Keratinocyte (primary cell): ENCODE results near the gene DGKE. TPM values are rescaled to one million over a fixed set of nuclear protein-coding genes. Genes with fewer than 3 reads are reported as not detected.

ENCODE experiments used
- DNase-seq: peaks from one replicate; pipeline ENCODE4 v3.0.0-alpha.2; 2011; ENCODE audit warnings: low read depth, missing footprints, low spot score
- FAIRE-seq: peaks from 2 replicates; lab custom pipeline; 2011; peaks lifted over from hg19 to GRCh38; lab: Jason Lieb, UNC
- H2AFZ ChIP-seq: 2 replicates; pipeline ENCODE4 v1.6.0; 2012; ENCODE audit warnings: low read length, control low read depth, inconsistent platforms; ENCODE audit not compliant: control insufficient read depth
- H3K27ac ChIP-seq: 2 replicates; pipeline ENCODE4 v1.5.1; 2011; ENCODE audit warnings: low read length; ENCODE audit not compliant: control insufficient read depth, insufficient read depth
- H3K27me3 ChIP-seq: 3 replicates; pipeline ENCODE4 v1.6.0; 2011; ENCODE audit warnings: low read length; ENCODE audit not compliant: control insufficient read depth, insufficient read depth; ENCODE audit errors: extremely low read depth
- H3K36me3 ChIP-seq, 2 experiments: 2 replicates in 1 of 2; 3 replicates in 1 of 2; pipeline ENCODE4 v1.5.1; 2011; ENCODE audit warnings: low read length in 2 of 2, mild to moderate bottlenecking in 1 of 2; ENCODE audit not compliant: control insufficient read depth in 2 of 2, insufficient read depth in 2 of 2; ENCODE audit errors: extremely low read depth in 1 of 2
- H3K4me1 ChIP-seq: 3 replicates; pipeline ENCODE4 v1.5.1; 2011; ENCODE audit warnings: low read length; ENCODE audit not compliant: control insufficient read depth, insufficient read depth; ENCODE audit errors: extremely low read depth
- H3K4me2 ChIP-seq: 3 replicates; pipeline ENCODE4 v1.6.0; 2011; ENCODE audit warnings: low read depth, low read length; ENCODE audit not compliant: control insufficient read depth, insufficient read depth; ENCODE audit errors: extremely low read depth
- H3K4me3 ChIP-seq, 3 experiments: fragments of 200-600 bp in 1 of 3; sonication (generic) in 1 of 3; 2 replicates in 2 of 3; 3 replicates in 1 of 3; pipeline ENCODE4 v1.5.1; 2011 to 2016; ENCODE audit warnings: low read length in 3 of 3, mild to moderate bottlenecking in 3 of 3, control low read depth in 2 of 3, inconsistent platforms in 1 of 3, low read depth in 1 of 3, mixed read lengths in 1 of 3, mixed run types in 1 of 3, moderate library complexity in 1 of 3; ENCODE audit not compliant: control insufficient read depth in 2 of 3, insufficient read depth in 2 of 3; ENCODE audit errors: extremely low read depth in 1 of 3
- H3K79me2 ChIP-seq: 2 replicates; pipeline ENCODE4 v1.6.0; 2012; ENCODE audit warnings: low read length; ENCODE audit not compliant: control insufficient read depth, insufficient read depth
- H3K9ac ChIP-seq: 3 replicates; pipeline ENCODE4 v1.6.0; 2011; ENCODE audit warnings: low read length; ENCODE audit not compliant: control insufficient read depth, insufficient read depth; ENCODE audit errors: extremely low read depth
- H3K9me1 ChIP-seq: 3 replicates; pipeline ENCODE4 v1.6.0; 2011; ENCODE audit warnings: low read length; ENCODE audit not compliant: control insufficient read depth, insufficient read depth; ENCODE audit errors: extremely low read depth
- H3K9me3 ChIP-seq: 2 replicates; pipeline ENCODE4 v1.5.1; 2012; ENCODE audit warnings: low read depth, low read length; ENCODE audit not compliant: control insufficient read depth
- H4K20me1 ChIP-seq: 3 replicates; pipeline ENCODE4 v1.6.0; 2011; ENCODE audit warnings: low read length; ENCODE audit not compliant: control insufficient read depth, insufficient read depth; ENCODE audit errors: extremely low read depth
- EZH2 ChIP-seq: IDR thresholded peaks from one replicate; pipeline ENCODE4 v1.6.1; 2012; ENCODE audit warnings: inconsistent platforms, mild to moderate bottlenecking, low read length, moderate library complexity
- dilution Hi-C: fragments of 300-500 bp; cut with MboI; formaldehyde crosslinking; loops from one replicate; pipeline ENCODE4 v1.7.0; 2020; ENCODE audit warnings: low sequenced_read_pairs; ENCODE audit not compliant: extremely low pct_ligation_motif_present
- polyA plus RNA-seq, 5 experiments: library from polyadenylated mRNA; depleted of rRNA in 3 of 5; stranded (reverse) in 3 of 5; stranded (forward) in 1 of 5; unstranded in 1 of 5; fragments of >200 nt; gene quantifications; 1 replicate in 1 of 5; 2 replicates in 3 of 5; 3 replicates in 1 of 5; pipeline versions ENCODE4 v1.2.1 to v1.2.3, GENCODE V29; 2011 to 2012; ENCODE audit warnings: missing spikeins in 2 of 5, low read depth in 1 of 5, low replicate concordance in 1 of 5
- TF ChIP-seq, protein P1 (sequence below), 3 experiments: IDR thresholded peaks in 1 of 3; conservative IDR thresholded peaks in 1 of 3; optimal IDR thresholded peaks in 1 of 3; 2 replicates in 2 of 3; 3 replicates in 1 of 3; pipeline versions ENCODE3 to v1.5.1; 2011; ENCODE audit warnings: low read length in 3 of 3, mild to moderate bottlenecking in 3 of 3, moderate library complexity in 2 of 3, control low read depth in 1 of 3, inconsistent platforms in 1 of 3; ENCODE audit not compliant: insufficient read depth in 2 of 3; ENCODE audit errors: extremely low read depth in 1 of 3

Gene DGKE
- polyA plus RNA-seq, 1 donor (not counting 4 experiments of a cell fraction or from before 2014, with no cell fraction given), result 4.7 TPM

DNA sequence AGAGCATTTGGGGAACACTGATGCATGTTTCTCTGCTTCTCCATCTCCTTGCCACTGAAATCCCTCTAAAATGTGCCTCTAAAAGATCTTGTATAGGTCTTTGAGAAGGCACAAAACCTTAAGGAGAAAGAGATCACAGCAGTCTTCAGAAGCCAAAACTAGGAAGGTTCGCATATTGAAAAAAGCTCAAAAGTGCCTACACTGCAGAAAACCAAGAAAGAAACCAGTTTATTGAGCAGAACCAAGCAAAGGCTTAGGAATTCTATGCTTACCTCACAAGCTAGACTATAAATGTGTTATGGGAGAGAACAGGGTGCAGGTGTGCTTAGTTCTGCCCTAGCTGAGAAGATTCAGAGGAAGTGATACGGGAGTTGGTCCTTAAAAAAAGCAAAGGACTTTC, 16.6 kb downstream of the DGKE start:
- no peaks in the 10 kb centered on the region for H3K9me3 ChIP-seq
- no peak overlapping the region for H3K4me2 ChIP-seq
- no peak overlapping the region for H3K27ac ChIP-seq
- TF ChIP-seq EZH2, result no peak
- TF ChIP-seq, protein P1, sequence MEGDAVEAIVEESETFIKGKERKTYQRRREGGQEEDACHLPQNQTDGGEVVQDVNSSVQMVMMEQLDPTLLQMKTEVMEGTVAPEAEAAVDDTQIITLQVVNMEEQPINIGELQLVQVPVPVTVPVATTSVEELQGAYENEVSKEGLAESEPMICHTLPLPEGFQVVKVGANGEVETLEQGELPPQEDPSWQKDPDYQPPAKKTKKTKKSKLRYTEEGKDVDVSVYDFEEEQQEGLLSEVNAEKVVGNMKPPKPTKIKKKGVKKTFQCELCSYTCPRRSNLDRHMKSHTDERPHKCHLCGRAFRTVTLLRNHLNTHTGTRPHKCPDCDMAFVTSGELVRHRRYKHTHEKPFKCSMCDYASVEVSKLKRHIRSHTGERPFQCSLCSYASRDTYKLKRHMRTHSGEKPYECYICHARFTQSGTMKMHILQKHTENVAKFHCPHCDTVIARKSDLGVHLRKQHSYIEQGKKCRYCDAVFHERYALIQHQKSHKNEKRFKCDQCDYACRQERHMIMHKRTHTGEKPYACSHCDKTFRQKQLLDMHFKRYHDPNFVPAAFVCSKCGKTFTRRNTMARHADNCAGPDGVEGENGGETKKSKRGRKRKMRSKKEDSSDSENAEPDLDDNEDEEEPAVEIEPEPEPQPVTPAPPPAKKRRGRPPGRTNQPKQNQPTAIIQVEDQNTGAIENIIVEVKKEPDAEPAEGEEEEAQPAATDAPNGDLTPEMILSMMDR (optimal IDR thresholded peaks at IDR 0.05 in 1 of 3, IDR thresholded peaks at IDR 0.05 in 1 of 3, conservative IDR thresholded peaks at IDR 0.05 in 1 of 3; ENCODE audit: extremely low read depth in 1 of 3, insufficient read depth in 2 of 3, low read length in 3 of 3), result no peak
- no peaks in the 10 kb centered on the region for H3K4me1 ChIP-seq
- H3K36me3 ChIP-seq, result peaks cover 3 to 6% of the 10 kb centered on the region in 2 experiments
- H3K4me3 ChIP-seq, result no peak overlapping the region
- FAIRE-seq (no peak), DNase-seq (no peak)
- no peaks in the 10 kb centered on the region for H4K20me1 ChIP-seq
- no peaks in the 10 kb centered on the region for H3K79me2 ChIP-seq
- H3K9me1 ChIP-seq, result no peaks in the 10 kb centered on the region
- no peaks in the 10 kb centered on the region for H3K27me3 ChIP-seq
- H2AFZ ChIP-seq, result no peak overlapping the region
- no peak overlapping the region for H3K9ac ChIP-seq
- dilution Hi-C loops, result no loop called here

DNA sequence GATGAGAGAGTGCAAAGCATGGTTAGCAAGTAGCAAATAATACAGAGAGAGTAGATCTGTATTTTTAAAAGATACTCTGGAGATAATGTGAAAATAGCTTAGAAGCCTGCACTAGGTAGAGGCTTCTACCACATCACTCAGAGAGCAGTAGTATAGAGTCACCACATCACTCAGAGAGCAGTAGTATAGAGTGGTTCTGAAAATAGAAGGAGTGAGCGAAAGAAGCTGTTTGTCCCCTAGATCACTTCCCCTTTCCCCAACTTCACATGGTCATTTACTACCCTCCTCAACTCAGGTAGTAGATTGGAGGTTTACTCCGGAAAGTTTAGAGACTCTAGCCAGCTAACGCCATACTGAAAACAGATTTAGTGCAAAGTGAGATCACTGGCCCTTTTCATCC, 17.1 kb downstream of the DGKE start:
- H2AFZ ChIP-seq, result no peak overlapping the region
- peaks cover 3 to 6% of the 10 kb centered on the region in 2 experiments for H3K36me3 ChIP-seq
- H3K9me3 ChIP-seq, result no peaks in the 10 kb centered on the region
- no peak overlapping the region for H3K4me3 ChIP-seq
- no peak overlapping the region for H3K4me2 ChIP-seq
- H4K20me1 ChIP-seq, result no peaks in the 10 kb centered on the region
- FAIRE-seq (no peak), DNase-seq (no peak)
- no peaks in the 10 kb centered on the region for H3K79me2 ChIP-seq
- no peaks in the 10 kb centered on the region for H3K4me1 ChIP-seq
- H3K9me1 ChIP-seq, result no peaks in the 10 kb centered on the region
- no peaks in the 10 kb centered on the region for H3K27me3 ChIP-seq
- TF ChIP-seq EZH2, result no peak
- dilution Hi-C loops, result no loop called here
- no peak overlapping the region for H3K9ac ChIP-seq
- H3K27ac ChIP-seq, result no peak overlapping the region

DNA sequence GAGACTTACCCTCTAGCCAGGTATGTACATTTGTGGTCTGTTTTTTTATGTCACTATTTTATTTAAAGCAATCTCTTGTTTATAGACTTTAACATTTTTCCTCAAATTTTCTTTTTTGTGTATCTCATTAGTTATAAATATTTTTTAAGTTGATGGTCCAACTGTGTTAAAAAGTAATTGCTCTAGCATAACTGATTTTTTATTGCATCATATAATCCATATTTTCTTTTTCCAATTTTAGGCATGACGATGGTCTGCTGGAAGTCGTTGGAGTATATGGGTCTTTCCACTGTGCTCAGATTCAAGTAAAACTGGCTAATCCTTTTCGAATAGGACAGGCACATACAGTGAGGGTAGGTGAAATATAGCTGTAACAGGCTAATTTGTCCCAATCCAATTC, 27.9 kb downstream of the DGKE start:
- H3K9me1 ChIP-seq, result no peaks in the 10 kb centered on the region
- H3K4me2 ChIP-seq, result no peak overlapping the region
- DNase-seq (no peak), FAIRE-seq (no peak)
- peaks cover 5 to 16% of the 10 kb centered on the region in 2 experiments for H3K36me3 ChIP-seq
- no peak overlapping the region for H3K27ac ChIP-seq
- no peaks in the 10 kb centered on the region for H3K9me3 ChIP-seq
- TF ChIP-seq, protein P1 (optimal IDR thresholded peaks at IDR 0.05 in 1 of 3, IDR thresholded peaks at IDR 0.05 in 1 of 3, conservative IDR thresholded peaks at IDR 0.05 in 1 of 3; ENCODE audit: extremely low read depth in 1 of 3, insufficient read depth in 2 of 3, low read length in 3 of 3), result no peak
- TF ChIP-seq EZH2, result no peak
- no peaks in the 10 kb centered on the region for H3K79me2 ChIP-seq
- H4K20me1 ChIP-seq, result no peaks in the 10 kb centered on the region
- no peaks in the 10 kb centered on the region for H3K4me1 ChIP-seq
- no peak overlapping the region for H3K9ac ChIP-seq
- no peaks in the 10 kb centered on the region for H3K27me3 ChIP-seq
- no peak overlapping the region for H3K4me3 ChIP-seq
- dilution Hi-C loops, result no loop called here
- H2AFZ ChIP-seq, result no peak overlapping the region
